ENCODE results near the gene FGF12.

GRCh38 chr3:192575879-192576506 lies 151.3 kb downstream of the FGF12 start:
- TF ChIP-seq, protein P1, sequence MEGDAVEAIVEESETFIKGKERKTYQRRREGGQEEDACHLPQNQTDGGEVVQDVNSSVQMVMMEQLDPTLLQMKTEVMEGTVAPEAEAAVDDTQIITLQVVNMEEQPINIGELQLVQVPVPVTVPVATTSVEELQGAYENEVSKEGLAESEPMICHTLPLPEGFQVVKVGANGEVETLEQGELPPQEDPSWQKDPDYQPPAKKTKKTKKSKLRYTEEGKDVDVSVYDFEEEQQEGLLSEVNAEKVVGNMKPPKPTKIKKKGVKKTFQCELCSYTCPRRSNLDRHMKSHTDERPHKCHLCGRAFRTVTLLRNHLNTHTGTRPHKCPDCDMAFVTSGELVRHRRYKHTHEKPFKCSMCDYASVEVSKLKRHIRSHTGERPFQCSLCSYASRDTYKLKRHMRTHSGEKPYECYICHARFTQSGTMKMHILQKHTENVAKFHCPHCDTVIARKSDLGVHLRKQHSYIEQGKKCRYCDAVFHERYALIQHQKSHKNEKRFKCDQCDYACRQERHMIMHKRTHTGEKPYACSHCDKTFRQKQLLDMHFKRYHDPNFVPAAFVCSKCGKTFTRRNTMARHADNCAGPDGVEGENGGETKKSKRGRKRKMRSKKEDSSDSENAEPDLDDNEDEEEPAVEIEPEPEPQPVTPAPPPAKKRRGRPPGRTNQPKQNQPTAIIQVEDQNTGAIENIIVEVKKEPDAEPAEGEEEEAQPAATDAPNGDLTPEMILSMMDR (IDR thresholded peaks at IDR 0.05; ENCODE audit: low read depth, low read length, poor library complexity, severe bottlenecking): no peak
- TF ChIP-seq EZH2phosphoT487 (IDR thresholded peaks at IDR 0.05; ENCODE audit: borderline replicate concordance, low read length): no peak

Data from DOHH2 (cell line).